GM18517 (cell line): Measurements from ENCODE around the gene SAMD7.

ENCODE experiments used
- ATAC-seq: cut with Tn5 transposase; IDR thresholded peaks from one replicate; pipeline ENCODE4 v1.9.1; 2021; ENCODE audit warnings: mild to moderate bottlenecking, moderate library complexity; ENCODE audit not compliant: unreplicated experiment

SAMD7 gene

DNA sequence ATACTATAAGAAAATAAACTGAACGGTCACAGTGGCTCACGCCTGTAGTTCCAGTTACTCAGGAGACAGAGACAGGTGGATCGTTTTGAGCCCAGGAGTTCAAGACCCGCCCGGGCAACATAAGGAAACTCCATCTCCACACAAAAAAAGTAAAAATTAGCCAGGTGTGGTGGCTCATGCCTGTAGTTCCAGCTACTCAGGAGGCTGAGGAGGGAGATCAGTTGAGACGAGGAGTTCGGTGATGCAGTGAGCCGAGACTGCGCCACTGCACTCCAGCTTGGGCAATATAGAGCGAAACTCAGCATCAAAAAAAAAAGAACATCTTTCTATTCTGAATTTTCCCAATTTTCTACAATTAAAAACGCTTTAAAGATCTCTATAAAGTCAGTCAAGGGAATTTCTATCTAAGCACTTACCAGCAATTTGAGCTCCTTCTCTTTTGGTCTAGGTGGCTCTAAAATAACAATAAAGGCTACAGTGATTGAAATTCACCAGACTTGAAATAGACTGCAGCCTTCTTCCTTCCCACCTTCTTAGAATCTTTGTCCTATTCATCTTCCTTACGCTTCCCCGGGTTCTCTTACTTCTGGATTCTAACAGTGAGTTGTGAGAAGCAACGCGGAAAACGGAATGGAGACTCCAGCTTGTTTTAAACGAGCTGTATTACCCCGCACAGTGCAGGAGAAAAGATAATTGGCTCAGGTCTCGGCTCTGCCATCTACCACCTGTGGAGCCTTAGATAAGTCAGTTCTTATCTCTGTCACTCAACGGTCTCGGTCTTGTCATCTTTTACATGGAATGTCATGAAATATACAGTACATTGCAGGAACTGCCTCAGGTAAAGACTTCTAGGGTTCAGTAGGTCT, 54.4 kb downstream of the SAMD7 start:
- no peak for ATAC-seq

DNA sequence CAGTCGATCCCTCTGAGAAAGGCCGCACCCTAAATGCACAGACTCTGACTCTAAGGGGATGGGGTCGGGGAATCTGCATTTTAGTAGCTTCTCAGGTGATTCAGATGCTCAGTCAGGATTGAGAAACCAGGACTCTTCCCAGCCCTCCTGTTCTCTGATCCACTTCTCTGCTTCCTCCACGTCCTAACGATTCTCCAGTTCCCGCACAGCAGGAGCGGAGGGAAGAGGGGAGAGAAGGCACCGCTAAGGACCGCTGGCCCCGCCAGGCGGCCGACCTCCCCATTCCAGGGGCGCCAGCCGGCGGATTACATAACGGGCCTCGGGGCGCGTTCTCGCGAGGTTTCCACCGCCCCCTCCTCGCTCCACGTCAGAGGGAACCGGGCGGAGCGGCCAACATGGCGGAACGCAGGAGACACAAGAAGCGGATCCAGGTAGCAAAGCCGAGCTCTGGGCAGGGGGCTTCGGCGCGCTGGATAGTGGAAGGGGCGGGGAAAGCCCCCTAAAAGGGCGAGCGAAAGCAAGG, 55.1 kb downstream of the SAMD7 start, which contains the start of gene SEC62:
SEC62 (plus strand) TSS at position 380 of the 523 bp plus-strand sequence; CDS start at position 396, 16 bp downstream.
- peak; percentile 77 for ATAC-seq

DNA sequence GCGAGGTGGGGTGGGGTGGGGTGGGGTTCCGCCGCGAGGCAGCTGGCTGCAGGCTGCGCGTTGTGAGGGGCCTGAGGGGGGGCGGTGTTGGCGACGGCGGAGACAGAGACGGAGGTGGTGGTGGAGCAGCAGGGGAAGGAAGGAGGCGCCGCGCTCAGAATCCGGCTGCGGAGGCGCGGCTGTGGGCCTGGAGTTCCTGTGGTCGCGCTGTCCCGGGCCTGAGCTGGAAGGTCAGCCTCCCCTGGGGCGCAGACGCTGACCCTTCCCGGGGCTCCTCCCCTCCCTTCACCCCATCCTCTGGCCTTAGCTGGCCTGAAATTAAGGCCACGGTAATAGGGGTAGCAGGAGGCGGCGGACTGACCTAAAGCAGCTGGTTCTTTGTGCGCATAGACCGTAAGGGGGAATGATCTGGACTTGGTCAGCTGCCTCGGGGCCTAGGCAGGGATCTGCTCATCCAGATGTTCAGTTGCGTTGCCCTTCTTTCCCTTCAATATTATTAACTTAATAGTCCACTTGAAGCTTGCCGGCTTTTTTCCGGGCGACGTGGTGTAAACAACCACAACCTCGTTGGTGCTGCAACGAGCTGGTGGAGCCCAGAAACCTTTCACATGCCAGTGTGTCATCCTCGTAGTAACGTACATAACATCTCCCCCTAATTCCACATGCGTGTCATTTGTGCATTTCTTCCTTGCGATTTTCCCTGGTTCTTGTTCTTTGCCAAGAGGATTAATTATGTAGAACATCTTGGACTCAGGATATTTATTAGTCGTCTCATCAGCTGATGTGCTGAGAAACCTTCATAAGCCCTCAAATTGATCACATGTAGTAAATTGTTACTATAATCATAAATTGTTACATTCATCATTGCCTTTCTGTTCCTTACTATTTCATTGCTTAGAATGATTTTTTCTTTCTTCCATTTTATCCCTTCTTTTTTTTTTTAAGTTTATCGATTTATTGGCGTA, 55.9 kb downstream of the SAMD7 start:
- ATAC-seq, result peak; percentile 18

DNA sequence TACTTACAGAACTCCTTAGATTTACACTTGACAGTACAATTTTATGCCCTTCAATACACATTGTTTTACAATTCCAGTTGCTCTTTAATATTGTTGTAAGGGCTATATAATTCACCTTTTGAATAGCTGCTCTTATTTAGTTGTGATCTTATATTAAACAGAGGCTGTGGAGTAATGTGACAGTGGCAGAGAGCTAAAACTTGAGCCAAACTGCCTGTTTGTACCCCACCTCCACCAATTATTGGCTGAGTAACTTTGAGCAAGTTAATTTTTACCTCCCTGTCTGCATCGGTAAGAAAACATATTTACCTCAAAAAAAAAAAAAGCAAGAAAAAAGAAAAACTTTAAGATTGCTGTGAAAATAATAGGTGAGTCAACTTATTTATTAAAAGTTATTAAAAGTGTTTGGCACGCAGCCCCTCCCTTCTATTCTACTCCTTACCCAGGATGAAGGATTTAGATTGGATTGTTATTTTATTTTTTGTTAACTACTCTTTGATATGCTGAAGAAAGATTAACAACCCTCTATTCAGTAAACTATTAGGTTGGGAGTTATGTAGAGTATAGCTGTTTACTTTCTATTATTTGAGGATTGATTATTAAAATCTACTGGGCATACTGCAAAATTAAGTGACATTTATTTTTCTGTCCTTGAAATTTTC, 57.0 kb downstream of the SAMD7 start:
- ATAC-seq, result no peak

DNA sequence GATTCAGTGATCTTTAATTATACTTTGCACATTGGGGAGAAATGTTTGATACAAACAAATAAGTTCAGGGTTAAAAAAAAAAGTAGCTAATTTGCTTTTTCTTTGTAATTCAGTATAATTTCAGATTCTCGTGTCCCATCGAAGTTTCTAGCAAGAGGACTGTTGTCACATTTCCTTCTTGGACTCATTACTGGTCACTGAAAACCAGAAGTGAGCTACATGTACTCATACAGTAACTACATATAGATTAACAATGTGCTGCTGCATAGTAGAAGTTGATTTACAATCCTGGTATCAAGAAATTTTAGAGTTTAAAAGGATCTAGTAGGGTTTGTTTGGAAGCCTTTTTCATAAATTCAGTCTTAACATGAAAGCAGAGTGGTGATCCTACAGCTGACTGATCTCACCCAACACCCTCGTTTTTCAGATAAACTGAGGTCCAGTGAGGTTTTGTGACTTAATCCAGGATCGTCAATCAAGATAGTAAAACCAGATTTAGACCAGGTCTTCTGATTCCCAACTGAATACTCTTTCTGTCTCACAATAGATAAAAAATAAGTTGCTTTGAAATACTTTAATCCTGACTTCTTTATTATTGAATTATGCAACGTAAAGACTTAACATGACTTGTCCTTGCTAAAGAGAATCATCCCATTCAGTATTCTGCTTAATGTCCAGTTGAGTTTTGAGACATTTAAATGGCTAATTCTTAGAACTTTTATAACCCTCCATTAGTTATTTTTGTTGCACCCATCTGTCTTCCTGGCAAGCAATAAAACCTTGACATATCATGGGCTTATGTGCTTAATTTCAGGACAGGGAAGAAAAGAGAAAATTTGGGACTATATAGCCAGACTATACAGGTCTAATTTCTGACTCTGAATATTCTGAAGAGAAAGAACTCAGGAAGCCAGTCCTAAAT, 58.1 kb downstream of the SAMD7 start:
- no peak for ATAC-seq

DNA sequence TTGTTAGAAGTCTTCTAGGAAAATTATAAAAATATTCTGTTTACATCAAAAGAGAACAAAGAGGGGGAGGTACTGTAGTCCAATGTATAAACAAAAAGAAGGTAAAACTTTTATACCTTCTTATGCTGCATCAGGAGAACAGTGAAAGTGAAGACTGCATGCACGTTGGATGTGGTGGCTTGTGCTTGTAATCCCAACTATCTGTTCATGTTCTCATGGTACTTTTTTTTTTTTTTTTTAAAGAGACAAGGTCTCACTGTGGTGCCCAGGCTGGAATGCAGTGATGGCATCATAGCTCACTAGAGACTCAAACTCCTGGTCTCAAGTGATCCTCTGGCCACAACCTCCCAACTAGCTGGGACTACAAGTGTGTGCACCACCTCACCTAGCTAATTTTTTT, 59.5 kb downstream of the SAMD7 start:
- no peak for ATAC-seq

DNA sequence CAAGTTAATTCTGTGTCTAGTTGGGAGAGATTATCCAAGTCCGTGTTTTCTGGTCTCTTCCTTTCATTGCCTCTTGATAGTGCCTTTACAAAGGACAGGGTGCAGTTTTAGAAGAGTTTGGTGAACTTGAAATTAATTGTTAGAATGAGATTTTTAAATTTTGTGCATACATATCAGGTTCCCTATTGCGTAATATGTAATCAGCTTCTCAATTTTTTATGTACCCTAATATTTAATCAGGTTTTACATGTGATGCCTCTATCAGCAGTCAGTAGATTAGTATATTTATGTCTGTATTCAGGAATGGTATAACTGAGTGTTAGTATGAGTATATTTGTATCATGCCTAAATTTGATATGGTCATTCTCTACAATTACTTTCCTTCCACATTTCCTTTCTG, 60.1 kb downstream of the SAMD7 start:
- ATAC-seq, result no peak

DNA sequence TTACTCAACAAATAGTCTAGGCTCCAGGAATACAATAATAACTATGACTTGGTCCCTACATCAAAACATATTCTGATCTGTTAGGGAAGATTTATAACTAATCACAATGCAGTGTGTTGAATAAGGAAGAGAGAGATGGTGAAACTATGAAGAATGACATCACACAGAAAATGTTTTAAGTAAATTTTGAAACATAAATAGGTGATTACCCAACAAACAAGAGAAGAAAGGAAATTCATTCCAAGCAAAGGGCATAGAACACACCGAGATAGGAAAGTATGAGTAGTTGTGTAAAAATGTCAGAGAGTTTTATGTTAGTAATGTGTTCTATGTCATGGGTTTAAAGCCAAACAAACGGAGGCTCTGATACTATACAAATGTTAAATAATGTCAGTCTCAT, 68.7 kb downstream of the SAMD7 start:
- ATAC-seq, result no peak

DNA sequence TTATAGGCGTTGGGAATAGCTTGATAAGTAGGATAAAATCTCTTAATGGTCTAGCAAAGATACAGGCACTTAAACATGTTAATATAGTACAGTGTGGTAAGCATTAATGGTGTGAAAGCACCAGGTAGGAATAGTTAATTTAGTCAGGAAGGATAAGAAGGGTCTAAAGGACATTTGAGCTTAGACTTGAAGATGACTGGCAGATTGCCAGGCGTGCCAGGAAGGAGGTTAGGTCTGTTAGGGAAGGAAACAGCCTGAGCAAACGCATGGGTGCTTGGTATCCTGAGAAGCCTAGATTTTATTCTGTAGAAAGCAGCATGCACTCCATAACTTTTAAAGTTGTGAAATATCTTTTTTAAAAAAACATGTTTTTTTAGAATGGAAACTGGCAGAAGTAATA, 72.9 kb downstream of the SAMD7 start:
- ATAC-seq, result no peak
